ENCODE data around the gene PTCHD1.

GRCh38 chrX:23387550-23388184 lies 53.0 kb downstream of the PTCHD1 start:
- TF ChIP-seq CTCF (IDR thresholded peaks at IDR 0.05; ENCODE audit: poor library complexity) (no peak), EZH2phosphoT487 (IDR thresholded peaks at IDR 0.05; ENCODE audit: low read depth, severe bottlenecking, unreplicated experiment) (no peak), EZH2 (IDR thresholded peaks at IDR 0.05; ENCODE audit: borderline replicate concordance) (no peak)
